Activated T-cell treated with anti-CD3 and anti-CD28 coated beads for 24 hours (primary cell): ENCODE data around the gene CHD3.

ENCODE experiments used
- DNase-seq: peaks from one replicate; pipeline ENCODE4 v3.0.0-alpha.2; 2020; ENCODE audit warnings: low read depth

CHD3 gene

GRCh38 chr17:7864995-7865650 is 23.5 kb upstream of the CHD3 start:
- no peak for DNase-seq

DNA sequence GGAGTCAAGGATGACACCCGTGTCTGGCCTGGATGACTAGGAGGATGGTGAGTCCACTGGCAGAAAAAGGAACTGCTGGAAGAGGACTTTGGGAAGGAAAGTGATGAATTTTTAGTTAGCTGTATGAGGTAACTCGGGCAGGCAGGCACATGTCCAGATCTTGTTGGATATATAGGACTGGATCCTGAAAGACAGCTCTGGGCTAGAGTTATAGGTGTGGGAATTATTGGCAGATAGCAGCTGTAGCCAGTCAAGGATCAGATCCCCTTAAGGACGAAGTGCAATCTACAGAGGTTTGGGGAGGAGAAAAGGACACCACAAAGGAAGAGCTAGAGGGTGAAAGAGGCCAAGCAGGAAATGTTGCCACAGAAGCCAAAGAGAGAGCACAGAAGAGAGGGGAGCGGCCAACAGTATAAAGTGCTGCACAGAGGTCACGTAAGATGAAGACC is 20.7 kb upstream of the CHD3 start:
- no peak for DNase-seq

- no peak for DNase-seq
Measured at GRCh38 chr17:7873051-7873450, 15.5 kb upstream of the CHD3 start.

DNA sequence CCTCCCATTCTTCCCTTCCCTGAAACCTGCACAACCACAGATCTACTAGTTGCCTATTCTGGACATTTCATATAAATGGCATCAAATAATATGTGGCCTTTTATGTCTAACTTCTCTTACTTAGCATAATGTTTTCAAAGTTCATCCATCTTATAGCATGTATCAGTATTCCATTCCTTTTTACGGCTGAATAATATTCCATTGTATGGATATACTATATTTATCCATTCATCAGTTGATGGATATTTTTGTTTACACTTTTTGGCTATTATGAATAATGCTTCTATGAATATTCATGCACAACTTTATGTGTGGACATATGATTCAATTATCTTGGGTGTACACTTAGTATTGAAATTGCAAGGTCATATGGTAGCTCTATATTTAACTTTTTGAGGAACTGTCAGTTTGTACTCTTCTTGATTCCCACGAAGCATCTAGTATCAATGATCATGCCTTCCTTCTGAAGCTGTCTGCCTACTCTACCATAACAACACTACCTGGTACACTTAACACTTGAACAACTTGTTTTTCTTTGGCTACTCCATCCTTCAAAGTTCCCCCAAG is 12.7 kb upstream of the CHD3 start:
- no peak for DNase-seq

GRCh38 chr17:7878234-7878633 is 10.4 kb upstream of the CHD3 start:
- DNase-seq: no peak

DNA sequence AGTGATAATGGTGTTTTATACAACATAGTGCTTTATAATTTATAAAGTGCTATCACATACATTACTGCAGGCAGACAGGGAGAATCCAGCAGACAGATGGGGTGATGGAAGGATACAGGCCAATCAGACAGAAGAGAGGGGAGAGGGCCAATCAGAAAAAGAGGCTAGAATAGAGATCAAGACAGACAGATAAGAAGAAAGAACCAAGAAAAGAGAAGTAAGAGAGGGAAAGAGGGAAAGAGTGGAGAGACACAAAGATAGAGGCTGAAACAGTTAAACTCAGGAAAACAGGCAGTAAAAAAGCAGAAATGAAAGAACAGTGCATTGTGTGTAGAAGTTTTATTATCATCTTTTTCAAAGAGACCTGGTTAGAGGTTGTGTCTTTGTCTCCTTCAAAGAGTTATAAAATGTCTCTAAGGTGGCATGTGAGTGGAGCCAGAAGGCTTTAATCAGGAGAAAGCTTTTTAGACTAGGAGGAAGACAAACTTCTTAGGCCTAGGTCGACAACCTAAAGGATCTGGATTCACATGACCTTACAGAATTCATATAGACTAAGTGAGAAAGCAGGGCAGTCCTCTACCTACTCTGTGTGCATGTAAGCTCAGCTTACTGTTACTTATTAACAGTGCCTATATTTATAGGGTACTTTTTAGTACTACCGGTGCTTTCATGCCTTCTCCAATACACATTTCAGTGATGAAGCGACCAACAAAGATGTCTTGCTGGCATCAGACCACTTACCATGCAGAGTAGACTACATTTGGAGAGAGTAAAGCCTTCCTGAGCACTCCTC is 8.3 kb upstream of the CHD3 start:
- DNase-seq: no peak

GRCh38 chr17:7881276-7882054 is 7.1 kb upstream of the CHD3 start:
- no peak for DNase-seq

DNA sequence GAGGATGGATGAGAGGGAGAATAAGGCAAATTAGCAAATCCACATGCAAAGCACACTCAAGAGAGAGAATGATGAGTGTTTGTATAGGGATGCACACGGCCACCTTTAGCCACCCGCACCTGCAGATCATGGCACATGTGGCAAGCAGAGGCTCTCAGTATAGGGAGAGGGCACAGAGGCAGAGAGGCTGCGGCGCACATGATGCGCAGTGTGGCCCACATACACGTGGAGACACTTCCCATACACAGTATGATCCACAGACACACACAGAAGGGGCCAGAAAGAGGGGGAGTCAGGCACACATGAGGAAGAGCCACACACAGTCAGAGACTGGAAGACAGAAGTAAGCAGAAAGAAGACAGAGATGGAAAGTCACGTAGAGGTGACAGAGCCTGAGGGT is 6.5 kb upstream of the CHD3 start:
- no peak for DNase-seq

- DNase-seq: no peak
Measured at GRCh38 chr17:7882629-7883028, 6.0 kb upstream of the CHD3 start.

GRCh38 chr17:7883781-7884386 is 4.7 kb upstream of the CHD3 start:
- peak; percentile 27 for DNase-seq

DNA sequence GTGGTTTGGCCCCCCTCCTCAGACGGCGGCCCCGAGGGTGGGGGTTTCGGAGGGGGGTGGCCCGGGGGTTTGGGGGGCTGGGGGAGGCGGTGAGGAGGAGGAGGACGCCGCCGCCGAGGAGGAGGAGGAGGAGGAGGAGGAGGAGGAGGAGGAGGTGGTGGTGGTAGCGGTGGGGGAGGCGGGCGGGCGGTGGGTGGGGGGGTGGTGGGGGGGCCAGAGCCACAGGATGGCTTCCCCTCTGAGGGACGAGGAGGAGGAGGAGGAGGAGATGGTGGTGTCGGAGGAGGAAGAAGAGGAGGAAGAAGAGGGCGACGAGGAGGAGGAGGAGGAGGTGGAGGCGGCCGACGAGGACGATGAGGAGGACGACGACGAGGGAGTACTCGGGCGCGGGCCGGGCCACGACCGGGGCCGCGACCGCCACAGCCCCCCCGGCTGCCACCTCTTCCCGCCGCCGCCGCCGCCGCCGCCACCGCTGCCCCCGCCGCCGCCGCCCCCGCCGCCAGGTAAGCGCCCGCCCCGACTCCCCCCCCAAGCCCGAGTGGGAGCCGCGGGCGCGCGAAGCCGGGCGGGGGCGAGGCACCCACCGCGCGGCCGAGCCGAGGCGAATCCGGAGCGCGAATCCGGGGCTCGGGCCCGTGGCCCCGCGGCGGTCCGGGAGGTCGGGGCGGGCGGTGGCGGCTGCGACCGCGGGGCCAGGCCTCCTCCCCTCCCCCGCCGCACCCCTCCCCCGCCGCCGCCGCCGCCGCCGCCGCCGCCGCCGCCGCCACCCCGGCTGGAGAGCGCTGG is 3.8 kb upstream of the CHD3 start:
- DNase-seq: peak; percentile 18

DNA sequence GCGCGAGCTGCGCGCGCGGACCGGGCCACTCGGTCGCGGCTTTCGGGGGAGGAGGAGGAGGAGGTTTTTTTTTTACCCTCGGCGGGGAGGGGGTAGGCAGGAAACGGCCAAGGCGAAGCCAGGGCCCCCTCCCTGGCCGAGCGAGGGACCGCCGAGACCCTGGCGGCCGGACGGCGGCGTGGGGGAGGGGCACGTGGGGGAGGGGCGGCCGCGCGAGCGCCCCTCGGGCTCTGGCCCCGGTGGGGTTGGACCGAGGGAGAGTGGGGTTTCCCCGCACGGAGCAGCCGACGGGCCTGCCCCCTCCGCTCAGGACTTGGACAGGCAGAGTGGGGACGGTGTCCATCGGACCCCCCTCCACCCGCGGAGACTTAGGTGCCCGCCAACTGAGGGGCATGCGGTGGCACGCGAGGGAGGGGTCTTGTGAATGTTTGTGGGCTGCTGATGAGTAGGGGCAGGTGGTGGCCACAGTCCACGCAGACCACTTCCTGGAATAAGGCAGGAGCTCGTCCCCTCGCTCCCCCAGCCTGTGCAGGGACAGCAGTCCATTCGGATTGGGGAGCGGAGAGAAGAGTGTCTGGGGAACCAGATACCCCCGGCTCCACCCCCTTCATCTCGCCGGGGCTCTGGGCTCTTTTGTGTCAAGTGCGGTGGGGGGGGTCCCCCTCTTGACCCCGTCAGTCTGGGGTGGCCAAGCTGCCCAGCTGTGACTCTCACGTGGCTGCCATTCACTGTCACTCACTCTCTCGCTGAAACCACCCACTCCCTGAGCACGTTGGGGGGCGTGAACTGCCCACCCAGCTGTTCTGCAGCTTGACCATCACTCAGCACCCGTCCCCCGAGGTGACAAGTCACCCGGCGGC is 3.0 kb upstream of the CHD3 start:
- DNase-seq: peak; percentile 21

- peak; percentile 33 for DNase-seq
Measured at GRCh38 chr17:7886227-7887037, 2.2 kb upstream of the CHD3 start.

GRCh38 chr17:7887038-7887481 is 1.5 kb upstream of the CHD3 start:
- no peak for DNase-seq

- peak; percentile 88 for DNase-seq
Measured at GRCh38 chr17:7887482-7888183, 956 bp upstream of the CHD3 start.

- DNase-seq: no peak
Measured at GRCh38 chr17:7889166-7889955, 772 bp downstream of the CHD3 start.

GRCh38 chr17:7893187-7893880 is 4.7 kb downstream of the CHD3 start:
- DNase-seq: no peak
